Activated T-helper 9 cell treated with anti-CD3 and anti-CD28 coated beads, Interleukin-2, amount 50 U/mL, for 16 hours (primary cell): ENCODE measurements around the gene NUCKS1.

Experiments
- DNase-seq: peaks from one replicate; pipeline ENCODE4 v3.0.0-alpha.2; 2020; ENCODE audit warnings: low read depth

Gene NUCKS1

DNA sequence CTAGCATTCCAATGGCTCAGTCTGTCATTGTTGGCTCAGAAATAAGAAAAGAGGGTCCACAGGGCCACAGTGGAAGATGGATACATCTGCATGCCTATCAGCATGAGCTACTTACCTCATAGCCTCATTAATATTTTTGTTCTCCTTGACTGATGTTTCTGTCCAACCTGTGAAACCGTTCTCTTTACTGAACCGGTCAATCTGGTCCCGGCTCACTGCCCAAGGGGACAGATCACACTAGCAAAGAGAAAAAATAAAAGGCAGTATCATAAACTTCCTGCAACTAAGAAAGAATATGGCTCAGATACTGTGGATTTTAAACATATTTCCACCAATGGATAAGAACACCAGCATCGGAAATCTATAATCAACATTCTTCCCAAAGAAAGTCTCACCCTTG is 20.6 kb upstream of the NUCKS1 start:
- DNase-seq = no peak

GRCh38 chr1:205769641-205770365 is 19.8 kb upstream of the NUCKS1 start:
- no peak for DNase-seq

- no peak for DNase-seq
Measured at GRCh38 chr1:205767248-205767647, 17.3 kb upstream of the NUCKS1 start.

DNA sequence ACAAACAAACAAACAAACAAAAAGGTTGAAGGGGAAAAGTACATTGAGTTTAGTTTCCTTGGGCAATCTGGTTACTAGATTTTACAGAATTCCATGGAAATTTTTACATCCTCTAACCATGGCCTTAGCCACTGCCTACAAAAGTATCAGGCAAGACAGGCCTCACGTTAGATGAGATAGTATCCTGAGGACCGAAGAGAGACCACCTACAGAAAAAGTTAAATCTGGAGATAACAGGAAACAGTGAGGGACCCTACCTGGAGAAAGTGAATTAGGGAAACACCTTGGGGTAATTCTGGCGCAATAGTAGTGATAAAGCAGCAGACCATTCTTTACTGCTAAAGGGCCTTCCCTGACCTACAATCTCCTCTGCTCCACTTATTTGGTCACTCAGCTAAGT is 16.6 kb upstream of the NUCKS1 start:
- no peak for DNase-seq

DNA sequence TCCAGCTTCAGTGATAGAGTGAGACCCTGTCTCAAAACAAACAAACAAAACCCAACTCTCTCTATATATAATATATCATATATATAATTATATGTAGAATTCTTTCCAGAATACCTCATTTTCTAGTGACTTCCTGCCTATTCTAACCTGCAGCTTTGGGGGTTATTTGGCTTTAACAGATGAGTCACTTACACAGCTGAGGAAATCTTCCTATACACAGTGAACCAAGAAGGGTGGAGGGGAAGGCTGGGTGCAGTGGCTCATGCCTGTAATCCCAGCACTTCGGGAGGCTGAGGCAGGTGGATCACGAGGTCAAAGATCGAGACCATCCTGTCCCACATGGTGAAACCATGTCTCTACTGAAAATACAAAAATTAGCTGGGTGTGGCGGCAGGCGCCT is 16.1 kb upstream of the NUCKS1 start:
- DNase-seq = no peak

DNA sequence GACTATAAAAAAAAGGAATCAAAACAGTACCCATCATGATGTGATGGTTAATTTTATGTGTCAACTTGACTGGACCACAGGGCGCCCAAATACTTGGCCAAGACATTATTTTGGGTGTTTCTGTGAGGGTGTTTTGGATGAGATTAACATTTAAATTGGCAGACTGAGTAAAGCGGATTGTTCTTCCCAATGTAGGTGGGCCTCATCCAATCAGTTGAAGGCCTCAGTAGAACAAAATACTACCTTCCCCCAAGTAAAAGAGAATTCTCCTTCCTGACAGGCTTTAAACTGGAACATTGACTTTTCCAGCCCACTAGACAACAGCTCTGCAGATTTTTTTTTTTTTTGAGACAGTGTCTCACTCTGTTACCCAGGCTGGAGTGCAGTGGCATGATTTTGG is 14.6 kb upstream of the NUCKS1 start:
- no peak for DNase-seq

DNA sequence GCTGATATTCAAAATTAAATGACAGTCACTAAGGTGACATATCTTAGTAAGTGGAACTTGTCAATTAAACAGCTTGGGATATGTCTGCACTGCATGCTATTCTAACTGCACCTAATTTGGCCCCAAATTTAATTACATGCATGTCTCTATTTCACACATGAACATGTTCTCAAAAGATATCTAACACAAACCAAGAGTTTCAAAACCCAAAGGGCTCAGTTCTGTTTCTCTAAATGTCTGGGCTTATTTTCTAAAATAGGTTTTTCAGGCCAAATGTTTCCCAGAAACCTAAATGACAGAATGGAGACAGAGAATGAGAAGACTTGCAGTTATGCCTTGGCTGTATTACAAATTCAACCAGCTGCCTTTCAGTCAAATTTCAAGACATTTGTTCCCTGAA is 14.0 kb upstream of the NUCKS1 start:
- DNase-seq = no peak

GRCh38 chr1:205760606-205761005 is 10.6 kb upstream of the NUCKS1 start:
- no peak for DNase-seq

- DNase-seq = no peak
Measured at GRCh38 chr1:205756552-205756951, 6.6 kb upstream of the NUCKS1 start.

GRCh38 chr1:205754857-205755256 is 4.9 kb upstream of the NUCKS1 start:
- DNase-seq = no peak

GRCh38 chr1:205751036-205751651 is 1.2 kb upstream of the NUCKS1 start:
- no peak for DNase-seq

GRCh38 chr1:205749234-205750137 is 496 bp downstream of the NUCKS1 start:
- peak; percentile 94 for DNase-seq

- DNase-seq = no peak
Measured at GRCh38 chr1:205748403-205749233, 1.4 kb downstream of the NUCKS1 start.

DNA sequence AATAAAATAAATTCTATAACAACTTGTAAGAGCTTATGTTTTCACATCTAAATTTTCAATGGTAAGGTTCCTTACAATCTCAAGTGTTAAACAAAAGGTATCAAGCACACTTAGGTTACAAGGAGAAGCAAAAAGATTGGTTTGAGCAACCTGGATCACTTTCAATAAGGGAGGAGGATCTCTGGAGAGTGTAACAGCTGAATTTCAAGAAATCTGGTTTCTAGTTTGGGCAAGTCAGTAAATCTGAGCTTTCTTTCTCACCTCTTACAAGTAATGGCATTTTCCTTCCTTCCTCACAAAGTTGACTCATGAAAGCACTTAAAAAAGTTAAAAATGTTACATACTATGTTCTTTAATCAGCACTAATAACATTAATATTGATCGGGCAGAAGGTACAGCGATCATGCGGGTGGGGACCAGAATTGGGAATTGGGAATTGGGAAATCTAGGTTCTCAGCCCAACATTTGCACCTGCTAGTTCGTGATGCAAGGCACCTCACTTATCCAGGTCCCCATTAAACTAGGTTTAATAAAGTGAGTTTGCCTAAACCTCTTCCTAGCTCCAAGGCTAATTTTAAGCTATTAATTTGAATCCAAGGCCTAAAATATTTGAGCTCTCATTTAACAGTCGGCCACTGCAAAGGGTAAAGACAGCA is 3.1 kb downstream of the NUCKS1 start:
- no peak for DNase-seq

- no peak for DNase-seq
Measured at GRCh38 chr1:205744403-205744802, 5.6 kb downstream of the NUCKS1 start.

DNA sequence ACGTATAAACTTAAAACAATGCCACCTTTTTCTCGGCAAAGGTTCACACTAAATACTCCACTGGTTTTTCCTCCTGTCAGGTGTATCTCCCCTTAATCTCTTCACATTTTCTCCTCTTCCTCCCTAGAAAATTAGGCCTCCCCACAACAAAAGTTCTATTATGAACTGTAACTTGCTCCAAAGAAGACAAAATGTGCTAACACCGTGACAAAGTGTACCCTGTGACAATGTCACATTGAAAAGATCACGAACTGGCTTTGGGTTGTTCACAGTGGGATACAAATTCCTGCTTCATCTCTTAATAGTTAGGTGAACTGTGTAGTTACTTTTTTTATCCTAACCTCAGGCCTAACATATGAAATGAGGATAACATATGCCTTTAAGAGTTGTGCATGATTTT is 6.0 kb downstream of the NUCKS1 start:
- DNase-seq = no peak

GRCh38 chr1:205741681-205742080 is 8.3 kb downstream of the NUCKS1 start:
- DNase-seq = no peak

DNA sequence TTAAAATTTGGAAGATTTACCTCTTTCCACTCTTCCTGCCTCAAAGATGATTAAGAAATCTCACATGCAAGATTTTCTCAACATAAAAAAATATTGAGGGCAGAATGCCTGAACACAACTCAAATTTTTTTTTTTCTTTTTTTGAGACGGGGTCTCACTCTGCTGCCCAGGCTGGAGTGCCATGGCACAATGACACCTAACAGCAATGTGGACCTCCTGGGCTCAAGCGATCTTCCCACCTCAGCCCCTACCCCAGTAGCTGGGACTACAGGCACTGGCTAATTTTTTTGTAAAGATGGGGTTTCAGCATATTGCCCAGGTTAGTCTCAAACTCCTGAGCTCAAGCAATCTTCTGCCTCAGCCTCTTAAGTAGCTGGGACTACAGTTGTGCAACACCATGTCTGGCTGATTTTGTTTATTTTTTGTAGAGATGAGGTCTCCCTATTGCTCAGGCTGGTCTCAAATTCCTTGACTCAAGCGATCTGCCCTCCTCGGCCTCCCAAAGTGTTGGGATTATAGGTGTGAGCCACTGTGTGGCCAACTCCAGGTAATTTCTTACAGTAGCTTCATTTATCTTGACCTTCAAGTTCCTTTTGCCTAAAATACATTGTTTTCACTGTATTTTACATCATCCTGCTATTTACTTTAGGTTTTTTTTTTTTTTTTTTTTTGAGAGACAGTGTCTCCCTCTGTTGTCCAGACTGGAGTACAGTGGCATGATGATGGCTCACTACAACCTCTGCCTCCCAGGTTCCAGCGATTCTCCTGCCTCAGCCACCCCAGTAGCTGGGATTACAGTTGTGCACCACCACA is 10.4 kb downstream of the NUCKS1 start:
- DNase-seq = no peak

- DNase-seq = no peak
Measured at GRCh38 chr1:205735218-205735617, 14.8 kb downstream of the NUCKS1 start.

DNA sequence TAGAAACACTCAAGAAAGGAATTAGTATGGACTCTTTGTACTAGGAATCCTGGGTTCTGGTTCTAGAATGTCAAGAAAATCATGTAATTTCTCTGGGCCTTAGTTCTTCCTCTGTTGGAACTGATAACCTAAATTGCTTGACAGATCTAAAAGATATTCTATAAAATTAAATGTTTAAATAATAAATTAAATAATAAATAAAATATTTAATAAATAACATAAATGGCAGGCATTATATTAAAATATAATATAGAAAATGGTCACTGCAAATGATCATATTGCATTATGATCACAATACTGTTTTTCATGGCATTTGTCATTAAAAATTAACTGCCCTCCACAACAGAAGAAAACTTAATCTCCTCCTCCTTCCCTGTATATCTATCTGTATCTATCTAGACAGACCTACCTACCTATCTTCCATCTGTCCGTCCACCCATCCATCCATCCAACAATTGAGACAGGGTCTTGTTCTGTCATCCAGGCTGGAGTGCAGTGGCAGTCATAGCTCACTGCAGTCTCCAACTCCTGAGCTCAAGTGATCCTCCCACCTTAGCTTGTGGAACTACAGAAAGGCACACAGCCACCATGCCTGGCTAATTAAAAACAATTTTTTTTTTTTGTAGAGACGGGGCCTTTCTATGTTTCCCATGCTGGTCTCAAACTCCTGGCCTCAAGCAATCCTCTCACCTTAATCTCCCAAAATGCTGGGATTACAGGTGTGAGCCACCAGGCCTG is 16.4 kb downstream of the NUCKS1 start:
- DNase-seq = no peak
